GM18858 (cell line): Measurements from ENCODE around the gene SFTPB.
"Not testable (repeated sequence)": the region's sequence is repeated elsewhere in the genome, so short reads cannot be mapped to it uniquely, and the experiment has no call there.

ENCODE experiments used
- ATAC-seq: cut with Tn5 transposase; IDR thresholded peaks from one replicate; pipeline ENCODE4 v1.9.1; 2021; ENCODE audit not compliant: unreplicated experiment

The SFTPB gene

DNA sequence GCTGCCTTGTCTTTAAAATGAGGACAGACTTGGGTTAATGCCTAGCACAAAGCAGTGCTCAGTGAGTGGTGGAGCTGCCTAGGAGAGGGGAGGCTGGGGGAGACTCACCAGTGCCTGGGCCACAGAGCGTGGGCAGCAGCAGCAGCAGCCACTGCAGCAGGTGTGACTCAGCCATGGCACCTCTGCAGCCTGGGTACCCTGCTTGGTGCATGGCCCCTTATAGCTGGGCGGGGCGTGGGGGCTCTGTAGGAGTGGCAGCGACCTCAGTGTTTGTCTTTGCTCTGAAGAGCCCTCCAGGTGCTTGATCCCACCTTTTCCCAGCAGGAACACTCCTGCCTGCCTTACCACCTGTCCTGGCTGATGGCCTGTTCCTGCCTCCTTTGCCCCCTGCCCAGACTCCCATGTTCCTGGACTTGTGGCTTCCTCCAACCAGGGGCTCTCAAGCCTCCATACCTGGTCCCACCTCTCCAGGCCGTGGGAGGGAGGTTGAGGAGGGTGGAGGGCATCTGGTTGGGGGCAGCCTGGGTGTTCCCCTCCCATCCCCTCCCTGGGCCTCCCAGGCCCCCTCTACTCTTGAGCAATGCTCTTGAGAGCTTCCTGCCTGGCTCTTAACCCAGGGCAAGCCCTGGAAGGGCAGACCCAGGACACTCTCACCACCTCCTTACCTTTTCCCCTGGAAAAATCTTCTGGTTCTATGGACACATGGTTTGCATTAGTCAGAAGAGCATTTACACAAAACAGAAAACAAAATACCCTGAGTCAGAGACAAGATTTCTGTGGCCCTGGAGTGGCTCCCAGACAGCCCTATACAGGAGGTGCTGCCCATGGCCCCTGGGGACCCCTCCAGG is at the start of gene SFTPB:
TSS of gene SFTPB (minus strand) at position 191 of the 848 bp plus-strand sequence. CDS start at position 175, 16 bp downstream.
- ATAC-seq: no peak

DNA sequence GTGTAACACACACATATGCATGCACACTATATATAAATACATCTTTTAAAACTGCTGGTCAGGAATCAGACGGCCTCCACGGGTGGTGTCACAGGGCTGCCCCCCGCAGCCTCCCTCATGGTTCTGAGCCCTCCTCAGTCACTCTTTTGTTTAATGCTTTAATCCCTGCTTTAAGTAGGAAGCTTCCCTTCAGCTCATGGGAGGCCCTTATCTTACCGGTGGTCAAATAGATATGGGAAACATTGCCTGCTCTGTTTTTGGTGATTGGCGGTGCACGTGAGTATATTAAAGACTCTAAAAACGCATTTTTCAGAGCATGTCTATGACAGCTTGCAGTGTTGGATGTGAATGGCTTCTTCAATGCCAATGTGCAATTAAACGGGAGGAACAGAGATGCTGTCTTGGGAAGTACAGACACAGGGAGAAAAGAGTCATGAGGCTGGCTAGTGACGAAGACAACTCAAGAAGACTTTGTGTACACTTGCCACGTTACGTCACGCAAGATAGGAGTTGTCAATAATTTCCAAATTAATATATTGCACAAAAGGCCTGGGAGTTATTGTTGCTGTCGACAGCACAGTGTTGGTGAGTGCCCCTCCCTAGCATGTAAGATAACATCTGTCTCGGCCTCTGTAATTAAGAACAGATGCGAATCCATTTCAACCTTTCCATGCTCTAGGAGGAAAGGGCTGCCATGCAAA is 49.5 kb upstream of the SFTPB start:
- ATAC-seq: no peak

DNA sequence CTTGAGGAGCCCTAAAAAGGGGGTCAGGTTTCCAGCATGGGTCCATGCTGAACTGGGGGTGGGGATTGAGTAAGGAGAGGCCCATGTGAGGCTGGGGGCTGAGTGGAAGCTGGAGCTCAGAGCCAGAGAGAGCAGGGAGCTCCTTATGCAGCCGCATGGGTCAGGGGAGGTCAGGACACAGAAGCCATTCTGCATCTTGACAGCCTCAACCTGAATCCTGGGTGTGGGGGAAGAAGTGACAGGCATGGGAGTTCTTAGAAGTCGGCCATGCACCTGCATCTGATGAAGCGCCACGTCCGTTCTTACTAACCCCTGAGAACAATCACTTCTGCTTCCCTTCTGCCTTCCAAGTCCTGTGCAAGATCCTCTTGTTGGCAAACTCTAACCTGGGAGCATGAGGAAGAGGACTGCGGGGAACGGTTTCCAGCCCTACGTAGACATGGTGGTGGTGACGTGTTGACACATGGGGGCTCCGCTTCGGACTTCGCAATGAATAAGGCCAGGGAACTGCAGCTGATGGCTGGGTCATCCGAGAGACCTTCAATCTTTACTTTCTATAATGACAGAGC is 48.4 kb upstream of the SFTPB start:
- no peak for ATAC-seq

DNA sequence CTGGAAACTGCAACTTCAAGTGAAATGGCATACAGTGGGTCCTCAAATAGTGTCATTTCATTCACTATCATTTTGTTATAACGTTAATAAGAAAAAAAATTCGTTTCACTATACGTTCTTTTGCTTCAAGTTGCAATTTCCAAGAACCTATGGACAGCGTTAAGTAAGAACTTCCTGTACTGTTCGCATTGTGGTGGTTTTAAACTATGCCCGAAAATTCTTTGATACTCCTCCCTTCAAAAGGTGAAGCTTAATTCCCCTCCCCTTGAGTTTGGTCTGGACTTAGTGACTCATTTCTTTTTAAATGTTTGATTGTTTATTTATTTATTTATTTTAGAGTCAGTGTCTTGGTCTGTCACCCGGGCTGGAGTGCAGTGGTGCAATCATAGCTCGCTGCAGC is 46.8 kb upstream of the SFTPB start:
- no peak for ATAC-seq

DNA sequence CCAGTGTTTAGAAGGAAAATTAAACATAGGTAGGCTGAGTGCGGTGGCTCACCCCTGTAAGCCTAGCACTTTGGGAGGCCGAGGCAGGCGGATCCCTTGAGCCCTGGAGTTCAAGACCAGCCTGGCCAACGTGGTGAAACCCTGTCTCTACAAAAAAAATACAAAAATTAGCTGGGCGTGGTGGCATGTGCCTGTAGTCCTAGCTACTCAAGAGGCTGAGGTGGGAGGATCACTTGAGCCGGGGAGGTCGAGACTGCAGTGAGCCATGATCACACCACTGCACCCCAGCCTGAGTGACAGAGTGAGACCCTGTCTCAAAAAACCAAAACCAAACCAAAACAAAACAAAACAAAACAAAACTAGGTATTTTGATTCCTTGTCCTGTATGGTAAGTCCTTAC is 46.4 kb upstream of the SFTPB start:
- not testable (repeated sequence) for ATAC-seq

DNA sequence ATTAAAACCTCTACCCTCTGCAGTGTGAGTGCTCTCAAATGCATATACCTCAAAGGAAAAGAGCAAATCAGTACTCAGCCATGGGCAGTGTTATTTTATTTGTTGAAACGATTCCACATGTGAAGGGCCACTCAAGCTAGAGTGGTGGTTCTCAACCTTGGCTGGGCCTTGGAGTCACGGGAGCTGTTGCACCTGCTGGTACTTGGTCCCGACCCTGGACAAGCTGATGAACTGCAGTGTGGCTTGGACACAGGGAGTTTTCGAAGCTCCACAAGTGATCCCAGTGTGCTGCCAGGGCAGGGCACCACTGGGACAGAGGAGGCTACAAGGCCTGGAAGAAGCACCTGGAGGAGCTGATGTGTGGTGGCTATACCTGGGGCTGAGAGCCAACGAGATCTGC is 45.8 kb upstream of the SFTPB start:
- no peak for ATAC-seq

DNA sequence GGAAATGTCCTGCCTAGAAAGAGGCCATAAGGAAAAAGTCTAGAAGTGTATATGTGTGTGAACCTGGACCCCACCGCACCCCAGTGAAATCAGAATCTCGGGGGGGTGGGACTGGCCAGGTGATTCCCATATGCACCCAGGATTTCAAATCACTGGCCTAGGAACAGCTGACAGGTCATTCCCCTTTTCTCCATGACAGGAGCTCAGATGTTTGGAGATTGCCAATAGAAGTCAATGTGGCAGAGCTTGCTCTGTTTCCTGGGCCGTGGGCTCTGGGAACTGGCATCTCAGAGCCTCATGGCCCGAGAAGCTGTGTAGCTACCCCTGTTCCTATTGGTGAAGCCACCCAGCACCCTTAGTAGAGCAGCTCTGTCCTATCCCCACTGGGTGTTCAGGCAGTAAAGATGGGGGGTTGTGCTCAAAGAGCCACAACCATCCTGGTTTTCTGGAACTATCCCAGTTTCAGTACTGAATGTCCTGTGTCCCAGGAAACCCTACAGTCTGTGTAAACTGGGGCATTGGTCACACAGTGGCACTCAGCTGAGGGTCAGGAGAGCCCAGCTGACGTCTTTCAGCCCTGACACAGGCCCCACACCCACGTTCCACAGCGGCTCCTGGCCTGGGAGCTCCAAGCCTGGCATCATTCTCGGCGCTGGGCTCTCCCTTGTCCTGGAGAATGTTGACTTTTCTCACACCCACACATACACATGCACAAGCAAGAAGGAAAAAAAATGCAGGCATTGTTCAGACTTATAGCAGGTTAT is 45.0 kb upstream of the SFTPB start:
- ATAC-seq: no peak

DNA sequence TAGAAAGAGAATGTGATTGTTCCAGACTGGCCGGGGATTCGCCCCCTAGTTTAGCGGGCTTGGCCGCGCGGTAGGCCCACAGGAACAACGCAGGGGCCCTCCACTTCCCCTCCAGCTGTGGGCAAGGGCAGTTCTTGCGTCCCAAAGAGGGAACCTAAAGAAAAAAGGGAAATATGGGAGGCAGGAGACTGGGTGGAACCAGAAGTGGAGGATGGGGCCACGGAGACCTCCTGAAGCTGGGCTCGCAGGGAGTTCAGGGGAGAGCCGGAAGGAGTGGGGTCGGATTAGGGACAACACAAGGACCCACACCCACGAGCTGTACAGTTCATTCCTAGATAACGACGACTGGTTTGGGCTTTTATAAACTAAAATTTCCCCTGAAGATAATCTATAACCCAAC is 44.3 kb upstream of the SFTPB start:
- no peak for ATAC-seq

DNA sequence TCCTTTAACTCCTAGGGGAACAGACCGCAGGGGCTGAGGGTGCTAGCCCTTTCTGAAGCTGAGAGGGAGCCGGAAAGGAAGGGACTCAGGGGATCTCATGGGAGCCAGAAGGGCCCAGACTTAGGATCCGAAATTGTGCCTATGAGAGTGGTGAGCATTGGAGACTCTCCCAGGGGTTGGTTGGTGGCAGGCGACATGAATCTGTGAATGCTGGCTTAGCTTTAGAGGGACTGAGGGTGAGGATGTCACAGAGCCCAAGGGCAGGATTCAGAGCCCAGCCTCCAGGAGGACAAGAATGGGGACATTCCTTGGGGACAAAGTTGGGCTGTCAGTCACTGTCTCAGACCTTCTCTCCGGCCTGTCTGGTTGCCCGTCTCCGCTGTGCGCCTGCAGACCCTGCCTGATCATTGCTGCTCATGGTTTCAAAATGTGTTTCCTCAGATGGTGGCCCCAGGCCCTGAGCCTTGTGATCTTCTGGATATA is 43.6 kb upstream of the SFTPB start:
- ATAC-seq: no peak

DNA sequence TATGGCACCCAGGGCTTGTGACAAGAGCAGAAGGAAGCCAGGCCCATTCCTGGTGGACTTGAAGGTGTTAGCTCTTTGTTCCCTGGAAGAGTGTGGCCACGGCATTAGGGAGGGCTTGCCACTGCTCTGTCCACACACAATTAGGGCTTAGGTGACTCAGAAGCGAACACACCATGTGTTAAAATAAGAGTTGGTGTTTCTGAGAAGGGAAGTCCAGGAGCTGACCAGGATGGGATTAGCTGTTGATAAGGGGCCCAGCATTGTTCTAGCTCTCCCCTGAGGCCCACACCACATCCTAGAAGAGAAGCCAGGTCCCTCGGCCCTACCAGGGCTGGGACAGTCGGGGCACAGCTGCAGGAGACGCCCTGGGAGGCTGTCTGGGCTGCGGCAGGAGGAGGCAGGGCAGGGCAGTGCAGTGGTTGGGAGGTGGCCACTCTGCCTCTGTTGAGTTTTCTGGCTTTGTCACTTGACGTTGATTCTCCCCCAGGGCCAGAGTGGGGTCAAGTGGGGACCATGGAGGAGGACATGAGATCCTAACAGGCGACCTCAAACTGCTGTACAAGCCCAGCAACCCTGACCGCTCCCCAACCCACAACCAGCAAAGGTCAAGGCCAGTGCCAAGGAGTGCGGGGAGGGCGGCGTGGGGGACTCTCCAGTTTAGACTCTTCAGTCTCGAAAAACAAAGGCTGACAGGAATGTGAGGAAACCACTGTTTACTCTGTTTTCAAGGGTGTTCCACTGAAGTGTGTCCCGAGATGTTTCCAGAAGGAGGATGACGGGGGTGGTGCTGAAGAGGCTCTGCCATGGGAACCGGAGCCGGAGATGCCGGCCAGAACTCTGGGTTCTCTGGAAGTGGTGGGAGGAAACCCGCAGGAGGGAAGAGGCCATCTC is 42.9 kb upstream of the SFTPB start:
- no peak for ATAC-seq

DNA sequence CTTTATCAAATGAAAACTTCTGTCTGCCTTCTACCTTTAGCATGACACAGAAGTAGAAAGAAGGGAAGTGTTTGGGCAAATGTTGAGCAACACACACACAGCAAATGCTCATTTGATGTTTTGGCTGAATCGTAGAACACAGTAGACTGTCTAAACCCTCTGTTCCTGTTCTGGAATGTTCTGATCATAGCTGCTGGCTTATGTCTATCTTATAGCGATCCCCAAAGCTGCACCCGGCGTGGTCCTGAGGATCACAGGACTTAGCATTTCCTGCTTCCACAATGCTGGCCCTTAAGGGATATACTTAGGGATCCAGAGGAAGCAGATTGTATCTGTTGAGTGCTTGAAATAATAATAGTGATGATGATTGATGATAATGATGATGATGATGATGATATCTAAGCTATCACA is 41.4 kb upstream of the SFTPB start:
- no peak for ATAC-seq

DNA sequence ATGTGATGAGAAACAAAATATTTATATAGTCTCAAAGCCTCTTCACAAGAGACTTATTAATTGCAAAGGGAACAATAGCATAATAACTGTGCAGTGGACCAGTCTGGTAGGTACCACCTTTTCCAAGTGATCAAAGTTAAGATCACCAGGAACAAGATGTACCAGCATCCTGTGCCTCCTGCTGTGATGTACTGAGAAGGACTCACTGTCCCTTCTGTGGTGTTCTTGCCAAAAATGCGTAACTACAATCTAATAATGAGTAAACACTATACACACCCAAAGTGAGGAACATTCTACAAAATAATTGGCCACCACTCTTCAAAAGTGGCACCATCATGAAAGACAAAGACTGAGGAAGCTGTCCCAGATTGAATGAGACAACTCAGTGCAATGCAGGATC is 40.6 kb upstream of the SFTPB start:
- ATAC-seq: no peak

DNA sequence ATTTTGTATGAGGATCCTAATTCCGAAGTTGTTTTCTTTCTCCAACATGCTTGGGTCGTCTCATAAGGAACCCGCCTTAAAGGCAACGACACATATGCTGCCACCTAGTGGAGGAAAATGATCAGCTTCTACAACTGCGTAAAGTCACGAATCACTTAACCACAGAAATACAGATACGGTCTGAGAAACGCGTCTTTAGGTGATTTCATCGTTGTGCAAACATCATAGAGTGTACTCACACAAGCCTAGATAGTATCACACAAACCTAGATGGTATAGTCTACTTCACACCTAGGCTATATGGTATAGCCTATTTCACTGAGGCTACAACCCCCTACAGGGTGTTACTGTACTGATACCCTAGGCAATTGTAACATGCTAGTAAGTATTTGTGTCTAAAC is 39.3 kb upstream of the SFTPB start:
- no peak for ATAC-seq

DNA sequence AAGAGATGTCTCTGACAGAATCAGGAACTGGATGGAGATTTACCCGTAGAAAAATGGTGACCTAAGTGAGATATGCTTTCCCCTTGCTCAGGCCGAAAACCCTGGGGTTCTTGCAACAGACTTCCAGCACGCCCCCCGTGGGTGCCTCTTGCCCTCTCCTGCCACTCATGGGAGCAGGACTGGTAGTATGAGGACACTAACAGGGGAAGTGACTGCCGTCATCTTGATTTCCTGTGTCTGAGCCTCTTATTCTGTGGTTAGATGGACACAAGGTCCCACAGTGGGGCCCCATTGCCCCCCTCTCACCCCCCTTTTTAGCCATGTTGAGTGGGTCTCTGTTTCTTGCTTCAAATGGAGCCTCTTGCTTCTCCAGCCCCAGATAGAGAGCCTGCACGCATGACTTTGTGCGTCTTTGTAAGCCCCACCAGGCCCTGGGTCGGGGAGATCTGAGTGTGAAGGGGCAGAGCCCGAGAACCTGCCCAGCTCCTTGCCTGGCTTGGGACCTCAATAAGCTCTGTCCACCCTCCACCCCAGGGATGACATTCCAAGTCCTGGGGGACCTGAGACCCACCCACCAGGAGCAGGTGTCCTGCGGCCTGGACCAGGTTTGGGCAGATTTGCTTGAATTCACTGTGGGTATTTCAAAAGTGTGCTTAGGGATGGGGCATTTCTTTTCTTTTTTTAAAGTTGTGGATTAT is 38.7 kb upstream of the SFTPB start:
- ATAC-seq: no peak

DNA sequence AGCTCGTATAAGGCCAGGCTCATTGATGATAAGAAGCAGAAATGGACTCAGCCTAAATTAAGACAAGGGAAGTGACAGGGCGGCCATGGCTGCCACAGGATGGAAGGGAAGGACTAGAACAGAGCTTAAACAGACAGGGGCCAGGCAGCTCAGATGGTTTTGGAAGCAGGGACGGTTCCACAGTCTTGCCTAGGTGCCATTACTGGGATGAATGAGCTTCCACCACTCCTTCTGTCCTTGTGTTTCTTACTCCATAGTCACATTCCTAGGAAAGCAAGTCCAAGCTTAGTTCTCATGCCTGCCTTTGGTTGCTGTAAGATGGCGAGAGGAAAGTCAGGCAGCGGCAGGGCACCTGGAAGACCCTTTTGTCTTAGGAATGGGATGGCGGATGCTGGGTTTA is 38.1 kb upstream of the SFTPB start:
- no peak for ATAC-seq

DNA sequence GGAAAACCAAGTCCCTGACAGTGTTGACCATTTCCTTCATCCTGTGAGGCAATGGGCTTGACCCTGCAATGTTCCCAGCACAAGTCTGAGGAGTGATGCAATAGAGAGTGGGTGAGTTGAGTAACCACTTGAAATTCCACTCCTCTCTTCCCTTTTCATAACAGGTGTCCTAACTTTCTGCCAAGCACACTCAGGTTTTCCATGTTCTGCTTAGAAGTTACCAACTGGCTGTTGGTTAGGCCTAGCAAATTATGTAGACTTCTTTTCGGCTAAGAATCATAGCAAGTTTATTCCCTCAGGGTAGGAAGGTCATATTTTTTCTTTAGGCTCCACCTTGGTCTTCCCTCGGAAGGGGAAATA is 37.7 kb upstream of the SFTPB start:
- no peak for ATAC-seq

DNA sequence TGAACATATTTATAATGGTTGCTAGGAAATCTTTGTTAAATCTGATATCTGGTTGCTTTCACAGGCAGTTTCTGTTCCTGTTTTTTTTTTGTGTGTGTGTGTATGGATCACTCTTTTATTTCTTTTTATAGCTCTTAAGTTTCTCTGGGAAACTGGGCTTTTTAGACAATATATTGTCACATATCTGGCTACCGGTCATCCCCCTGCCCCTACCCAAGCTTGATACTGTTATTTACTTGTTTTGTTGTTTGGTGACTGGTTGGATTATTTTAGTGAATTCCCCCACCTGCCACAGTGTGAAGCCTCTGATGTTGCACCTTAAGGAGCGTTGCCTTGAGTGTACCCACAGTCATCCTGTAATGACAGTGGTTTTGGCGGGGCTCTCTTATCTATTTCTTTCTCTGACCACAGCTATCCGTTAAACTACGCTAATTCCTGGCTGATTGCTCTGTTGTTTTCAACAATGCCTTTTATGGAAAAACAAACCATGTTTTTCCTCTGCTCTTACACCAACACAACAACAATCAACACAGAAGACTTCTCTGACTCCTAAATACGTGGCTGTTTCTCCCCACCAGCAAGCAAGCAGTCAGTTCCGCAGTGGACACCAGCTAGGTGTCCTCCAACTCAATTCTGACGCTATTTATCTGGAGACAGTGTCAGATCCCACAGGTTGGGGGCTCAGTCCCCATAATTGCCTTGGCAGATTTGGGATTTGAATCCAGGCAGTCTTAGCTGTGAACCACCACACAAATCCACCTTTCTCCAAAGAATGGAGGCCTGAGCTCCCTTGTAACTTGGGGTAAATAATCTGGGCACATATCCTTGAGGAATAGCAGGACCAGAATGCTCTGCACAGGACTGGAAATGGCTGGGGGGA is 37.0 kb upstream of the SFTPB start:
- peak; percentile 45 for ATAC-seq

DNA sequence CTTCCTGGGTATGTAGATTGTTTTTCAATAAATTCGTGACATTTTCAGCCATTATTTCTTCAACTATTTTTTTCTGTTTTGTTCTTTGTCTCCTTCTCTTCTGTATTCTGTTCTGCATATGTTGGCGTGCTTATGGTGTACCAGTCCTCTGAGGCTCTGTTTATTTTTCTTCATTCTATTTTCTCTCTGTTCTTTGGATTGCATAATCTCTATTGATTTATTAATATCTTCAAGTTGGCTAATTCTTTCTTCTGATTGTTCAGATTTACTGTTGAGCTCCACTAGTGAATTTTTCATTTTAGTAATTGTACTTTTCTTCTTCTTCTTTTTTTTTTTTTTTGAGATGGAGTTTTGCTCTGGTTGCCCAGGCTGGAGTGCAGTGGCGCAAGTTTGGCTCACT is 36.0 kb upstream of the SFTPB start:
- ATAC-seq: no peak

DNA sequence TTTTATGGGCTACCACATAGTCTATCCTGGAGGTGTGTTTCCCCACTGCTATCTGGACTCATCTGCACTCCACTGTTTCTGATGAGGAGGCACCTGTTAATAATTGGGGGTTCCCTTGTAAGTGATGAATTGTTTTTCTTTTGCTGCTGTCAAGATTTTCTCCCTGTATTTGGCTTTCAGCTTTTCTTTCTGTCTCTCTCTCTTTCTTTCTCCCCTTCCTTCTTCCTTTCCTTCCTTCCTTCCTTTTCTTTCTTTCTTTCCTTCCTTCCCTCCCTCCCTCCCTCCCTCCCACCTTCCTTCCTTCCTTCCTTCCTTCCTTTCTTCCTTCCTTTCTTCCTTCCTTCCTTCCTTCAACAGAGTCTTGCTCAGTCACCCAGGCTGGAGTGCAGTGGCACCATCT is 35.3 kb upstream of the SFTPB start:
- ATAC-seq: no peak
